ENCODE measurements around the gene OIP5.
"Not testable (repeated sequence)": the region's sequence is repeated elsewhere in the genome, so short reads cannot be mapped to it uniquely, and the experiment has no call there.

The OIP5 gene

DNA sequence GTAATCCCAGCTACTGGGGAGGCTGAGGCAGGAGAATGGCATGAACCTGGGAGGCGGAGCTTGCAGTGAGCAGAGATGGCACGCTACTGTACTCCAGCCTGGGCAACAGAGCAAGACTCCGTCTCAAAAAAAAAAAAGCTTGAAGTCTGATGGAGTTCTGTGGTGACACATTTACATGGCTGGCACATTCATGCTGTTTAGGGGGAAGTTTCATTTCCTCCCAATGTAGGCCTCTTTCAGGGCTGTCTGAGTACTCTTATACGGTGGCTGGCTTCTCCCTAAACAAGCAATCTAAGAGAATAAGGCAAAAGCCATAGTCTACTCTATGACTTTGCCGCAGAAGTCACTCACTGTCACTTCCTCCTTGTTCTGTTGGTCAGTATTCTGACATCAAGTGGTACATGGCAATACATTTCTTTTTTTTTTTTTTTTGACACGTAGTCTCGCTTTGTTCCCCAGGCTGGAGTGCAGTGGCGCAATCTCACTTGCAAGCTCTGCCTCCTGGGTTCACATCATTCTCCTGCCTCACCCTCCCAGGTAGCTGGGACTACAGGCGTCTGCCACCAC lies 41.2 kb downstream of the OIP5 start:
- FAIRE-seq, result no peak
- peak; percentile 17 for DNase-seq (ENCODE audit: insufficient read length)

DNA sequence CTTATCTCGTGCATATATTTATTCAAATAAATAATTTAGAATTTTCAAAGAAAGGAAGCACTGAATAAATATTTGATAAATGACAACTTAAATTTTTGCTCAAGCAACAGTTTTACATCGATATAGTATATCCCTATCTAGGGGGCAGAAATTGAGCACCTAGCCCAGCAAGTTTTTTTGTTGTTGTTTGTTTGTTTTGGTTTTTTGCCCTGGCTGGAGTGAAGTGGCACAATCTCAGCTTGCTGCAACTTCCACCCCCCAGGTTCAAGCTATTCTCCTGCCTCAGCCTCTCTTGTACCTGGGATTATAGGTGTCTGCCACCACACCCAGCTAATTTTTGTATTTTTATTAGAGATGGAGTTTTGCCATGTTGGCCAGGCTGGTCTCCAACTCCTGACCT lies 42.4 kb downstream of the OIP5 start:
- TF ChIP-seq TAF1 (IDR thresholded peaks at IDR 0.05; ENCODE audit: borderline replicate concordance, low read depth, low read length), result no peak
- TF ChIP-seq POLR2AphosphoS5 (IDR thresholded peaks at IDR 0.05; ENCODE audit: low read depth, low read length), result no peak
- TF ChIP-seq POLR2A (IDR thresholded peaks at IDR 0.05; ENCODE audit: low read depth, low read length), result no peak
- no peak for DNase-seq (ENCODE audit: insufficient read length)
- FAIRE-seq, result no peak

More for the DNA sequence above, 41.2 kb downstream of the OIP5 start:
- TF ChIP-seq TAF1 (IDR thresholded peaks at IDR 0.05; ENCODE audit: borderline replicate concordance, low read depth, low read length), result no peak
- TF ChIP-seq POLR2A (IDR thresholded peaks at IDR 0.05; ENCODE audit: low read depth, low read length), result no peak
- TF ChIP-seq POLR2AphosphoS5 (IDR thresholded peaks at IDR 0.05; ENCODE audit: low read depth, low read length), result no peak

DNA sequence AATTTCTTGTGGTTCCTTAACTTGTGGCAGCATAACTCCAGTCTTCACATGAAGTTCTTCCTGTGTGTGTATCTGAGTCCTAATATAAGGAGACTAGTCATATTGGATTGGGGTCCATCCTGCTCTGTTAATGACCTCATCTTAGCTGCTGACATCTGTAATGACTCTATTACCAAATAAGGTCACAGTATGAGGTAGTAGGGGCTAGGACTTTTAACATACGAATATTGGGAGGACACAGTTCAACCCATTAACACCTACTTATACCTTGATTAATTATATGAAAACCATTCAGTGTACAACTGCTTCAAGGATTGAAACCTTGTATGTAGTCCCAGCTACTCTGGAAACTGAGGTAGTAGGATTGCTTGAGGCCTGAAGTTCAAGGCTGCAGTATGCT lies 43.9 kb downstream of the OIP5 start:
- no peak for DNase-seq (ENCODE audit: insufficient read length)
- no peak for FAIRE-seq
- no peak for TF ChIP-seq POLR2AphosphoS5 (IDR thresholded peaks at IDR 0.05; ENCODE audit: low read depth, low read length)
- no peak for TF ChIP-seq POLR2A (IDR thresholded peaks at IDR 0.05; ENCODE audit: low read depth, low read length)
- TF ChIP-seq TAF1 (IDR thresholded peaks at IDR 0.05; ENCODE audit: borderline replicate concordance, low read depth, low read length), result no peak

DNA sequence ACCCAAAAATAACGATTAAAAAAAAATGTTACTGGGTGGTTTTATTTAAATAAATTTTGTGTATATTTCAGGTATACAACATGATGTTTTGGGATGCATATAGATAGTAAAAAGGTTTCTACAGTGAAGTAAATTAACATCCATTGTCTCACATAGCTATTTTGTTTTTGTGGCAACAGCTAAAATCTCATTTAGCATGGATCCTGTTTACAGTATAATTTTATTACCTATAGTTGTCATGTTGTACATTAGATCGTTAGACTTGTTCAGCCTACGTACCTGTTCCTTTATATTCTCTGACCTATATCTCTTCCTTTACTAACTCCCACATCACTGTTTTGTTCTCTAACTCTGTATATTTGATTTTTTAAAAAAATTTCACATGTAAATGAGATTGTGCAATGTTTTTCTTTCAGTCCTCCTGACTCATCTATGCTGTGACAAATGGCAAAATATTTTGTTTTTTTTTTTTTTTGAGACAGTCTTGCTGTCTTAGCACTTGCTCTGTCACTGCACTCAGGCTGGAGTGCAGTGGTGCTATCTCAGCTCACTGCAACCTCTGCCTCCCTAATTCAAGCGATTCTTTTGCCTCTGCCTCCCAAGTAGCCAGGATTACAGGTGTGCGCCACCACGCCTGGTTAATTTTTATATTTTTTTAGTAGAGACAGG lies 45.6 kb downstream of the OIP5 start:
- DNase-seq (ENCODE audit: insufficient read length) (no peak), FAIRE-seq (no peak)
- TF ChIP-seq POLR2A (IDR thresholded peaks at IDR 0.05; ENCODE audit: low read depth, low read length), result no peak
- TF ChIP-seq POLR2AphosphoS5 (IDR thresholded peaks at IDR 0.05; ENCODE audit: low read depth, low read length), result no peak
- no peak for TF ChIP-seq TAF1 (IDR thresholded peaks at IDR 0.05; ENCODE audit: borderline replicate concordance, low read depth, low read length)

DNA sequence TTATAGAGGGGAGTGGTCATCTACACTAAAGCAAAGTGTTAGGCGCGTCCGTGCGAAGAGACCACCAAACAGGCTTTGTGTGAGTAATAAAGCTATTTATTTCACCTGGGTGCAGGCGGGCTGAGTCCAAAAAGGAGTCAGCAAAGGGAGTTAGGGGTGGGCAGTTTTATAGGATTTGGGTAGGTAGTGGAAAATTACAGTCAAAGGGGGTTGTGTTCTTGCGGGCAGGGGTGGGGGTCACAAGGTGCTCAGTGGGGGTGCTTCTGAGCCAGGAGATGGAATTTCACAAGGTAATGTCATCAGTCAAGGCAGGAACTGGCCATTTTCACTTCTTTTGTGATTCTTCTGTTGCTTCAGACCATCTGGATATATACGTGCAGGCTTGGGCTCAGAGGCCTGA lies 47.1 kb downstream of the OIP5 start:
- no peak for DNase-seq (ENCODE audit: insufficient read length)
- TF ChIP-seq POLR2A (IDR thresholded peaks at IDR 0.05; ENCODE audit: low read depth, low read length), result no peak
- TF ChIP-seq POLR2AphosphoS5 (IDR thresholded peaks at IDR 0.05; ENCODE audit: low read depth, low read length), result no peak
- TF ChIP-seq TAF1 (IDR thresholded peaks at IDR 0.05; ENCODE audit: borderline replicate concordance, low read depth, low read length), result no peak
- no peak for FAIRE-seq

DNA sequence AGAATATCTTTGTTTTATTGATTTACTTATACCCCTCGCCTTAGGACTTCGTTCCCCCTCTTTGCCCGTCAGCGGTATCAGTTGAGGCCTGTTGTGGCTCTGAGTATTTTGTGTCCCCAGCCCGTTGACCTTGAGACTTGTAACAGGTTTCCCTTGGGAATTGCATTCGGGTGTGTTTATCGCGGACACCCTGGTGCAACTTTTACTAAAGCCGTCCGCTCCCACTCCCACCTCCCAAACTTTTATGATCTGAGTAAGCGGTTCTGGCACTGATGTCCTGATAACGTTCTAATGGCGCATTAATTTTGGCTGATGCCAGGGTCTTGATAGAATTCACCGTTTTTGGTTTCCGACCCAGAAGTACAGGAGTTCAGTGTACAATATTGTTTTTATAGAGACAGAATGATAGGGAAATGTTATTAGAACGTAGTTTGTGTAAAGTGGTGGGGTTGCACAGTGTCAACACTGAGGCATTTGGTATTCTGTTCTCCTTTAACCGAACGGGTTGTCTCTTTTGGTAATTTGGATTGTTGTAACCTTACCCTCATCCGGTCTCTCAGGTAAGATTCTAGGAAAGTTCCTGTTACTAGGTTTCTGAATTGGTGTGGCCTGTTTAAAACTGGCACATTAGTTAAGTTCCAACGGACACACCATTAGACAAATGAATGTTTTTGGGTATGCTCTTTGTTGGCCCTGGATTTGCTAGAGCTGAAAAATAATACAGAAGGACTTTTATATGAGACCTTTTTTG lies 47.8 kb downstream of the OIP5 start:
- DNase-seq (ENCODE audit: insufficient read length), result no peak
- no peak for TF ChIP-seq POLR2A (IDR thresholded peaks at IDR 0.05; ENCODE audit: low read depth, low read length)
- TF ChIP-seq TAF1 (IDR thresholded peaks at IDR 0.05; ENCODE audit: borderline replicate concordance, low read depth, low read length), result no peak
- no peak for TF ChIP-seq POLR2AphosphoS5 (IDR thresholded peaks at IDR 0.05; ENCODE audit: low read depth, low read length)
- FAIRE-seq, result peak; percentile 58

DNA sequence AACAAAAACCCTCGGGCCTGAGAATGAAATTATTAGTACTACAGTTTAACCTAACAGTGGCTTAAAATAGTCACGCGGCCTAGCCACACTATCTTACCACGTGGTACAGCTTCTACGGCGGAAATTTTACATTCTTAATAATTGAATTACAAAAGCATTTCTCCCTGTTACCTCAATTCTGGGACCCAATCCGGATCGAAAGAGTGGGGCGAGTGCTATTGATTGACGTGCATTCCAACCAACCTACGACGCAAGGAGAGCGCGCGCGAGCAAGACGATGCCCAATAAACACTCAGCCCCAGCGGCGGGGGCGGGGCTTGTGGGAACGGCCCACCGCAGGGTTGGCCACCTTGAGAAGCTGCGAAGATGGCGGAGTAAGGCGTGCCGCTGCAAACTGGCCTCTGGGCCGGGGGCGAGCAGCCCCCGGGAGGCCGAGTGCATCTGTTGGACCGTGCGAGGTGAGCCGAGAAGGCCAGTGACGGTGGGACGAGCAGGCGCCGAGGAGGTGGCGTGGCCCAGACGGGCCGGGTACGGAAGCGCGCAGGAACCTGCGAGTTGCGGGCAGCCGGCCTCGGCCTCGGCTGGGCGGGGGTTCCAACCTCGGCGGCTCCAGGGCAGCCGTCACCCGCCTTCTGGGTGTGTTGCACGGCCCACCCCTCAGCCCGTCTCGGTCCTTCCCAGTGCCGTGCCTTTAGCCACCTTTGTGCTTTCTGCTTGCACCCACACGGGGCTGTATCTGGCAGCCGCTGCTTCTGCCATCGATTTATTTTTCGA lies 48.6 kb downstream of the OIP5 start:
- FAIRE-seq, result peak; percentile 97
- peak; percentile 92 for TF ChIP-seq POLR2AphosphoS5 (IDR thresholded peaks at IDR 0.05; ENCODE audit: low read depth, low read length)
- peak; percentile 97 for TF ChIP-seq TAF1 (IDR thresholded peaks at IDR 0.05; ENCODE audit: borderline replicate concordance, low read depth, low read length)
- peak; percentile 94 for TF ChIP-seq POLR2A (IDR thresholded peaks at IDR 0.05; ENCODE audit: low read depth, low read length)
- DNase-seq (ENCODE audit: insufficient read length), result peak; percentile 93

DNA sequence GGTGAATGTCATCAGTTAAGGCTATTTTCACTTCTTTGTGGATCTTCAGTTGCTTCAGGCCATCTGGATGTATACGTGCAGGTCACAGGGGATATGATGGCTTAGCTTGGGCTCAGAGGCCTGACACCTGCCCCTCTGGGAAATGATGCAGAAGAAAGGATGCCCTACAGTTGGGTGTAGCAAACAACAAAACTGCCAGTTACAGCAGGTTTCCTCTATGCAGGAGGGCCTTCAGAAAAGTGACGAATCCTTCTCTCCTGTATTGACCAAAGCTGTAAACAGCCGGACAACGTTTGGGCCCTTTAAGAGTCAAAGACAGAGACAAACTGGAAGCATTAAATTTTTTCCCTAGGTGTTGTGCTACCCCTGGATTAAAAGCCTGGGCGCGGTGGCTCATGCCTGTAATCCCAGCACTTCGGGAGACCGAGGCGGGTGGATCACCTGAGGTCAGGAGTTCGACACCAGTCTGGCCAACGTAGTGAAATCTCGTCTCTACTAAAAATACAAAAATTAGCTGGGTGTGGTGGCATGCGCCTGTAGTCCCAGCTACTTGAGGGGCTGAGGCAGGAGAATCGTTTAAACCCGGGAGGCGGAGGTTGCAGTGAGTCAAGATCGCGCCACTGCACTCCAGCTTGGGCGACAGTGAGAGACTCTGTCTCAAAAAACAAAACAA lies 49.3 kb downstream of the OIP5 start:
- not testable (repeated sequence) for FAIRE-seq

DNA sequence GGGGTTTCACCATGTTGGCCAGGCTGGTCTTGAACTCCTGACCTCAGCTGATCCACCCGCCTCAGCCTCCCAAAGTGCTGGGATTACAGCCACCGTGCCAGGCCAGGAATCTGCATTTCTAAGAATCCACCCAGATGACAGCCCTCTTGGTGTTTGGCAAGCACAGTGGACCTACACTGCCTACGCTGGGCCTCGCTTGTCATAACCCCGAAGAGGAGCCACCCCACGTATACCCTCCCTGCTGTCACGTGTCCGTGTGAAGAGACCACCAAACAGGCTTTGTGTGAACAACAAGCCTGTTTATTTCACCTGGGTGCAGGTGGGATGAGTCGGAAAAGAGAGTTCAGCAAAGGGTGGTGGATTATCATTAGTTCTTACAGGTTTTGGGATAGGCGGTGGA lies 50.0 kb downstream of the OIP5 start:
- not testable (repeated sequence) for DNase-seq (ENCODE audit: insufficient read length); FAIRE-seq

More for the DNA sequence above, 49.3 kb downstream of the OIP5 start:
- not testable (repeated sequence) for DNase-seq (ENCODE audit: insufficient read length)

DNA sequence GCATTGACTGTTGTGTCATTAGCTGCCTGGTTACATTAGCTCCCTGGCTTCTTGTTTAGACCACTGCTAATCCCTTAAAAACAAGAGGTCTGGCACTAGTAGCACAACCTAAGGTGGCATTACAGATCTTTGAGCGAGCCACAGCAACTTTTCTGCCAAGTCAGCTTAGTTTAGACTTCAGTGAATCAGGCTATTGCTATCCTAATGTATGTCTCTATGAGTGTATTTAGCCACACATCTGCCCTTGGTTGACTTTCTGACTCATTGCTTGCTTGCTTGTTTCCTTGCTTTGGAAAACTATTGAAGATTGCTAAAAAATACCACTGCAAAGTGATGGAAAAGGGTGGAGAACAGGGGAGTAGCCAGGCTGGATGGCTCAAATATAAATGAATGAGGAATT lies 51.2 kb downstream of the OIP5 start:
- no peak for DNase-seq (ENCODE audit: insufficient read length)
- FAIRE-seq, result no peak
- TF ChIP-seq POLR2A (IDR thresholded peaks at IDR 0.05; ENCODE audit: low read depth, low read length) (no peak), TAF1 (IDR thresholded peaks at IDR 0.05; ENCODE audit: borderline replicate concordance, low read depth, low read length) (no peak), POLR2AphosphoS5 (IDR thresholded peaks at IDR 0.05; ENCODE audit: low read depth, low read length) (no peak)
